A549 (cell line): ENCODE data around the gene SERPINE2. TPM values are rescaled to one million over a fixed set of nuclear protein-coding genes. Genes with fewer than 3 reads are reported as not detected.

Source experiments
- ATAC-seq, 2 experiments: fragments of 200-7000 bp in 1 of 2; fragments of >200 bp in 1 of 2; cut with Nextera tagmentation in 1 of 2; cut with Tn5 transposase in 1 of 2; 3 replicates each; pipeline versions ENCODE4 v1.8.0 to v1.9.1; 2018 to 2020; ENCODE audit warnings: mild to moderate bottlenecking in 1 of 2, moderate library complexity in 1 of 2
- CTCF ChIA-PET: fragments of 300-600 bp; sonication (Branson Sonifier 250); formaldehyde crosslinking; extraction: SDS; loops from one replicate; lab custom pipeline; 2021; ENCODE audit warnings: antibody characterized with exemption, inconsistent platforms; lab: Yijun Ruan, JAX
- POLR2A ChIA-PET: fragments of 350-600 bp; formaldehyde crosslinking; extraction: SDS; loops from one replicate; lab custom pipeline; 2021; ENCODE audit warnings: antibody characterized with exemption, inconsistent platforms; lab: Yijun Ruan, JAX
- DNase-seq, 2 experiments: peaks; one replicate each; pipeline versions ENCODE4 v3.0.0 to v3.0.0-alpha.2; 2011 to 2016; ENCODE audit warnings: low read depth in 1 of 2, low spot score in 1 of 2
- FAIRE-seq: peaks from 2 replicates; lab custom pipeline; 2011; peaks lifted over from hg19 to GRCh38; lab: Jason Lieb, UNC
- H3K27ac ChIP-seq, 2 experiments: fragments of >200 bp; sonication (Bioruptor Twin); formaldehyde crosslinking; 3 replicates each; pipeline ENCODE4 v1.5.1; 2016 to 2017
- H3K4me1 ChIP-seq: fragments of >200 bp; sonication (Bioruptor Twin); formaldehyde crosslinking; 3 replicates; pipeline ENCODE4 v1.6.1; 2016
- H3K4me2 ChIP-seq: fragments of >200 bp; sonication (Bioruptor Twin); formaldehyde crosslinking; 3 replicates; pipeline ENCODE4 v1.6.1; 2016
- H3K4me3 ChIP-seq: fragments of >200 bp; sonication (Bioruptor Twin); formaldehyde crosslinking; 3 replicates; pipeline ENCODE4 v1.5.1; 2016
- H3K9me3 ChIP-seq: fragments of >200 bp; sonication (Bioruptor Twin); formaldehyde crosslinking; 3 replicates; pipeline ENCODE4 v1.6.1; 2016
- CBX2 ChIP-seq: fragments of 200-600 bp; sonication (generic); IDR thresholded peaks from 2 replicates; pipeline ENCODE4 v1.6.1; 2016; ENCODE audit warnings: low read depth, mild to moderate bottlenecking, borderline replicate concordance
- CEBPB ChIP-seq, 2 experiments: fragments of >200 bp in 1 of 2; sonication (Bioruptor Twin) in 1 of 2; formaldehyde crosslinking in 1 of 2; IDR thresholded peaks; 2 replicates each; pipeline ENCODE4 v1.6.1; 2012 to 2016
- CTCF ChIP-seq: fragments of >200 bp; sonication (Bioruptor Twin); formaldehyde crosslinking; IDR thresholded peaks from 3 replicates; pipeline ENCODE4 v1.5.1; 2016
- ESRRA ChIP-seq: fragments of 150-350 bp; IDR thresholded peaks from 2 replicates; pipeline ENCODE4 v1.6.1; 2014; ENCODE audit warnings: mild to moderate bottlenecking, low read length, borderline replicate concordance
- FOSL2 ChIP-seq, 2 experiments: fragments of 450-650 bp in 1 of 2; fragments of >200 bp in 1 of 2; sonication (Bioruptor Twin) in 1 of 2; formaldehyde crosslinking; IDR thresholded peaks; 2 replicates each; pipeline versions ENCODE4 v1.5.0 to v1.6.1; 2016 to 2020; ENCODE audit warnings: mild to moderate bottlenecking in 1 of 2, moderate library complexity in 1 of 2
- HDAC2 ChIP-seq: fragments of 200-600 bp; sonication (generic); IDR thresholded peaks from 2 replicates; pipeline ENCODE4 v1.6.1; 2016
- HEYL ChIP-seq: fragments of 250-450 bp; sonication (Bioruptor Pico); IDR thresholded peaks from 2 replicates; pipeline ENCODE4 v1.8.0; 2021; ENCODE audit warnings: mild to moderate bottlenecking, moderate library complexity
- HOXB5 ChIP-seq: fragments of 250-450 bp; sonication (Bioruptor Pico); IDR thresholded peaks from 2 replicates; pipeline ENCODE4 v1.5.0; 2020; ENCODE audit warnings: mild to moderate bottlenecking, moderate library complexity
- JUN ChIP-seq, 2 experiments: fragments of >200 bp; sonication (Bioruptor Twin); formaldehyde crosslinking; IDR thresholded peaks; 2 replicates in 1 of 2; 3 replicates in 1 of 2; pipeline ENCODE4 v1.6.1; 2016 to 2017
- JUNB ChIP-seq: fragments of >200 bp; sonication (Bioruptor Twin); formaldehyde crosslinking; IDR thresholded peaks from 2 replicates; pipeline ENCODE4 v1.6.1; 2016
- KDM1A ChIP-seq: fragments of 200-600 bp; sonication (generic); IDR thresholded peaks from 2 replicates; pipeline ENCODE4 v1.6.1; 2016; ENCODE audit warnings: low read depth, mild to moderate bottlenecking
- PBX3 ChIP-seq: IDR thresholded peaks from 2 replicates; pipeline ENCODE4 v1.6.1; 2012
- PHF8 ChIP-seq: fragments of 200-600 bp; sonication (generic); IDR thresholded peaks from 2 replicates; pipeline ENCODE4 v1.6.1; 2016; ENCODE audit warnings: low read depth, mild to moderate bottlenecking, antibody characterized with exemption, moderate library complexity, borderline replicate concordance
- POLR2A ChIP-seq: IDR thresholded peaks from 2 replicates; pipeline ENCODE4 v1.6.1; 2012; ENCODE audit warnings: mild to moderate bottlenecking, low read length
- RCOR1 ChIP-seq: fragments of 150-350 bp; IDR thresholded peaks from 2 replicates; pipeline ENCODE4 v1.6.1; 2014; ENCODE audit warnings: antibody characterized with exemption, low read length, low read depth
- SREBF2 ChIP-seq: fragments of 450-650 bp; IDR thresholded peaks from 2 replicates; pipeline ENCODE4 v1.6.1; 2014; ENCODE audit warnings: mild to moderate bottlenecking, moderate library complexity
- TFCP2L1 ChIP-seq: fragments of 250-450 bp; sonication (Bioruptor Pico); IDR thresholded peaks from 2 replicates; pipeline ENCODE4 v1.5.0; 2021; ENCODE audit warnings: mild to moderate bottlenecking
- WGBS: methylation state at CpG from one replicate; pipeline ENCODE4 v1.1.6; 2017; ENCODE audit errors: missing lambda C conversion rate; 5-methylcytosine and 5-hydroxymethylcytosine counted together
- polyA plus RNA-seq, 4 experiments: library from polyadenylated mRNA; depleted of rRNA in 3 of 4; stranded (reverse); fragments of >200 nt; fragmentation: RNase III in 1 of 4; extraction: RNeasy Plus Mini Kit Qiagen cat#74134 plus additional on column Dnase treatment in 1 of 4; gene quantifications; 2 replicates in 3 of 4; 3 replicates in 1 of 4; pipeline ENCODE4 v1.2.3, GENCODE V29; 2011 to 2017
- TF ChIP-seq, protein P1 (sequence below): fragments of >200 bp; sonication (Bioruptor Twin); formaldehyde crosslinking; IDR thresholded peaks from 3 replicates; pipeline ENCODE4 v1.6.1; 2016
- TF ChIP-seq, protein P2 (sequence below): fragments of 250-450 bp; sonication (Bioruptor Pico); IDR thresholded peaks from 2 replicates; pipeline ENCODE4 v1.5.0; 2020; ENCODE audit warnings: low read depth, mild to moderate bottlenecking, moderate library complexity
- TF ChIP-seq, protein P3 (sequence below): fragments of >200 bp; sonication (Bioruptor Twin); formaldehyde crosslinking; IDR thresholded peaks from 2 replicates; pipeline ENCODE4 v1.6.1; 2016
- TF ChIP-seq, protein P4 (sequence below): fragments of 250-450 bp; sonication (Bioruptor Pico); IDR thresholded peaks from 2 replicates; pipeline ENCODE4 v1.5.0; 2021; ENCODE audit warnings: mild to moderate bottlenecking, moderate library complexity, borderline replicate concordance

The SERPINE2 gene
- polyA plus RNA-seq, 2 of the 4 experiments (the other 2 are of a cell fraction), result 58.6 to 88.2 TPM

DNA sequence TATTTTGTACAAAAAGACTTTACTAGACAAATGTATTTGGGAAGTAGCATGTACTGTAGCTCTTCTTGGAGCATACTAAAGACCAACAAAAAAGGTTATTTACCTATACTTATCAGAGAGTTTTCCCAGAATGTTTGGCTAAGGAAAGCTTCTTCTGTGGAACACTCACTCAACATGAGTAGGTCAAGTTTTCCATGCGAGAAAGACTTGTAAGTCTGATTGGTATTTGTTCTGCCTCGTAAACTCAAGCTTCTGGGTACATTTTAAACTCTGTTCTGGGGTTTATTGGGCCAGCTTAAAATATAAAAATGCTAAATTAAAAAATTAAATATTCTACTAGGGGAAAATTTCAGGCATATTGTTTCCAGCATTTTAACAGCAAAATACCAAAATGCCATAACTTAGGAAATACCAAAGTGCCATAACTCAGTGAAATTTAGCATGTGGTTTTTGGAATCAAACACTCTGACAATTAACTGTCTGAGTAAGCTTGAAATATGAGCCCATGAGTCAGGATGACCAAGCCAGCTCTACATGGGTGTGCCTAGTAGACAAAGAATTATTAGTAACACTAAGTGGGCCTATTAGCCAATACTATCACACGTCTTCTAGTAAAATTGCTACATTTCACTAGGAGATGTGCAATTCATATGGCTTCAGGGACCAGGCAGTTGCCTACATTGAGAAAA lies 47.3 kb upstream of the SERPINE2 start (continued):
- no peak for TF ChIP-seq CBX2
- TF ChIP-seq, protein P1, sequence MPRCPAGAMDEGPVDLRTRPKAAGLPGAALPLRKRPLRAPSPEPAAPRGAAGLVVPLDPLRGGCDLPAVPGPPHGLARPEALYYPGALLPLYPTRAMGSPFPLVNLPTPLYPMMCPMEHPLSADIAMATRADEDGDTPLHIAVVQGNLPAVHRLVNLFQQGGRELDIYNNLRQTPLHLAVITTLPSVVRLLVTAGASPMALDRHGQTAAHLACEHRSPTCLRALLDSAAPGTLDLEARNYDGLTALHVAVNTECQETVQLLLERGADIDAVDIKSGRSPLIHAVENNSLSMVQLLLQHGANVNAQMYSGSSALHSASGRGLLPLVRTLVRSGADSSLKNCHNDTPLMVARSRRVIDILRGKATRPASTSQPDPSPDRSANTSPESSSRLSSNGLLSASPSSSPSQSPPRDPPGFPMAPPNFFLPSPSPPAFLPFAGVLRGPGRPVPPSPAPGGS, result 0 out of 3 replicates have a peak, but pooled peaks have one; percentile 48
- peak; percentile 91 for TF ChIP-seq FOSL2 (IDR thresholded peaks at IDR 0.05)
- peak; percentile 88 for TF ChIP-seq FOSL2 (CRISPR knock-in tag; IDR thresholded peaks at IDR 0.05)
- TF ChIP-seq POLR2A, result no peak
- TF ChIP-seq SREBF2, result no peak
- TF ChIP-seq JUNB, result peak; percentile 95
- peak; percentile 38 to 67; a peak in 3 of 5 replicates for TF ChIP-seq JUN (IDR thresholded peaks at IDR 0.05)
- TF ChIP-seq, protein P2, sequence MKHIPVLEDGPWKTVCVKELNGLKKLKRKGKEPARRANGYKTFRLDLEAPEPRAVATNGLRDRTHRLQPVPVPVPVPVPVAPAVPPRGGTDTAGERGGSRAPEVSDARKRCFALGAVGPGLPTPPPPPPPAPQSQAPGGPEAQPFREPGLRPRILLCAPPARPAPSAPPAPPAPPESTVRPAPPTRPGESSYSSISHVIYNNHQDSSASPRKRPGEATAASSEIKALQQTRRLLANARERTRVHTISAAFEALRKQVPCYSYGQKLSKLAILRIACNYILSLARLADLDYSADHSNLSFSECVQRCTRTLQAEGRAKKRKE (CRISPR knock-in tag), result no peak
- TF ChIP-seq PHF8, result no peak
- TF ChIP-seq CTCF, result no peak
- no peak for TF ChIP-seq TFCP2L1 (CRISPR knock-in tag)
- TF ChIP-seq PBX3, result no peak

DNA sequence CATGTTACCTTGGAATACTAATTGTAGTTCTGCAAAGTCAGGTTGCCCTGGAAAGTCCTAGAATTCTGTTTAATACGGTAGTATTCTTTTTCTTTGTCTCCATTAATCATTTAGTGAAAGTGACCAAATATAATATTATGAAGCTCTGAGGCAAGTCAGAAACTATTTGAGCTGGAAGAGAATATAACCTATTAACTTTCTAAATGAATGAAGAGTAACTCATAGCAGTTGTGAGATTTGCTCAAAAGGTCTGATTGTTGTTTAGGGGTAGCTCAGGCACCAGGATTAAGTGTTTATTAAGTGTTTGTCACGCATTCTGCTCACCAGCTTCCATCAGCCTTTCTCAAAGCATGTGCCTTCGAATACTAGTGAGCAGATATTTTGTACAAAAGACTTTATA lies 46.7 kb upstream of the SERPINE2 start:
- Histone ChIP-seq H3K27ac (peak overlapping the region; percentile 65 to 75), H3K4me3 (no peak overlapping the region), H3K9me3 (no peaks in the 10 kb centered on the region), H3K4me1 (peaks cover 29% of the 10 kb centered on the region), H3K4me2 (peak overlapping the region; percentile 62)
- ATAC-seq, result peak in 1 of 2 experiments; percentile 9; a peak in 2 of 6 replicates
- POLR2A ChIA-PET, result interaction anchor here (0.6 to 1.6 kb wide), 3 partner anchors 16 to 271 kb away, joined by 4 to 6 read pairs (median 4); partner anchors contain the start of gene SERPINE2
- DNase-seq, result no peak
- 59% methylated on average over 3 of the region's 3 CpGs for WGBS
- TF ChIP-seq, protein P3, sequence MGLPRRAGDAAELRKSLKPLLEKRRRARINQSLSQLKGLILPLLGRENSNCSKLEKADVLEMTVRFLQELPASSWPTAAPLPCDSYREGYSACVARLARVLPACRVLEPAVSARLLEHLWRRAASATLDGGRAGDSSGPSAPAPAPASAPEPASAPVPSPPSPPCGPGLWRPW, result no peak
- TF ChIP-seq ESRRA (no peak), HEYL (no peak), KDM1A (no peak), PBX3 (no peak), HOXB5 (CRISPR knock-in tag) (no peak), HDAC2 (no peak), PHF8 (no peak), RCOR1 (no peak), POLR2A (no peak), CEBPB (IDR thresholded peaks at IDR 0.05) (no peak)
- TF ChIP-seq, protein P4, sequence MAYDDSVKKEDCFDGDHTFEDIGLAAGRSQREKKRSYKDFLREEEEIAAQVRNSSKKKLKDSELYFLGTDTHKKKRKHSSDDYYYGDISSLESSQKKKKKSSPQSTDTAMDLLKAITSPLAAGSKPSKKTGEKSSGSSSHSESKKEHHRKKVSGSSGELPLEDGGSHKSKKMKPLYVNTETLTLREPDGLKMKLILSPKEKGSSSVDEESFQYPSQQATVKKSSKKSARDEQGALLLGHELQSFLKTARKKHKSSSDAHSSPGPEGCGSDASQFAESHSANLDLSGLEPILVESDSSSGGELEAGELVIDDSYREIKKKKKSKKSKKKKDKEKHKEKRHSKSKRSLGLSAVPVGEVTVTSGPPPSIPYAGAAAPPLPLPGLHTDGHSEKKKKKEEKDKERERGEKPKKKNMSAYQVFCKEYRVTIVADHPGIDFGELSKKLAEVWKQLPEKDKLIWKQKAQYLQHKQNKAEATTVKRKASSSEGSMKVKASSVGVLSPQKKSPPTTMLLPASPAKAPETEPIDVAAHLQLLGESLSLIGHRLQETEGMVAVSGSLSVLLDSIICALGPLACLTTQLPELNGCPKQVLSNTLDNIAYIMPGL, result no peak
- FAIRE-seq, result no peak
- CTCF ChIA-PET, result interaction anchor here (0.9 to 1.9 kb wide), 4 partner anchors 11 to 199 kb away, joined by 3 to 5 read pairs (median 4); no protein-coding TSS in a partner anchor
